A549 (cell line): ENCODE data around the gene KCNMA1. TPM values are rescaled to one million over a fixed set of nuclear protein-coding genes. Genes with fewer than 3 reads are reported as not detected.

Experiments
- ATAC-seq, 2 experiments: fragments of 200-7000 bp in 1 of 2; fragments of >200 bp in 1 of 2; cut with Nextera tagmentation in 1 of 2; cut with Tn5 transposase in 1 of 2; 3 replicates each; pipeline versions ENCODE4 v1.8.0 to v1.9.1; 2018 to 2020; ENCODE audit warnings: mild to moderate bottlenecking in 1 of 2, moderate library complexity in 1 of 2
- CTCF ChIA-PET: fragments of 300-600 bp; sonication (Branson Sonifier 250); formaldehyde crosslinking; extraction: SDS; loops from one replicate; lab custom pipeline; 2021; ENCODE audit warnings: antibody characterized with exemption, inconsistent platforms; lab: Yijun Ruan, JAX
- POLR2A ChIA-PET: fragments of 350-600 bp; formaldehyde crosslinking; extraction: SDS; loops from one replicate; lab custom pipeline; 2021; ENCODE audit warnings: antibody characterized with exemption, inconsistent platforms; lab: Yijun Ruan, JAX
- DNase-seq, 2 experiments: peaks; one replicate each; pipeline versions ENCODE4 v3.0.0 to v3.0.0-alpha.2; 2011 to 2016; ENCODE audit warnings: low read depth in 1 of 2, low spot score in 1 of 2
- FAIRE-seq: peaks from 2 replicates; lab custom pipeline; 2011; peaks lifted over from hg19 to GRCh38; lab: Jason Lieb, UNC
- H3K27ac ChIP-seq, 2 experiments: fragments of >200 bp; sonication (Bioruptor Twin); formaldehyde crosslinking; 3 replicates each; pipeline ENCODE4 v1.5.1; 2016 to 2017
- H3K4me1 ChIP-seq: fragments of >200 bp; sonication (Bioruptor Twin); formaldehyde crosslinking; 3 replicates; pipeline ENCODE4 v1.6.1; 2016
- H3K4me2 ChIP-seq: fragments of >200 bp; sonication (Bioruptor Twin); formaldehyde crosslinking; 3 replicates; pipeline ENCODE4 v1.6.1; 2016
- H3K4me3 ChIP-seq: fragments of >200 bp; sonication (Bioruptor Twin); formaldehyde crosslinking; 3 replicates; pipeline ENCODE4 v1.5.1; 2016
- H3K9me3 ChIP-seq: fragments of >200 bp; sonication (Bioruptor Twin); formaldehyde crosslinking; 3 replicates; pipeline ENCODE4 v1.6.1; 2016
- CBX2 ChIP-seq: fragments of 200-600 bp; sonication (generic); IDR thresholded peaks from 2 replicates; pipeline ENCODE4 v1.6.1; 2016; ENCODE audit warnings: low read depth, mild to moderate bottlenecking, borderline replicate concordance
- CHD4 ChIP-seq: fragments of 200-600 bp; sonication (generic); IDR thresholded peaks from 2 replicates; pipeline ENCODE4 v1.6.1; 2016; ENCODE audit warnings: antibody characterized with exemption, mild to moderate bottlenecking, borderline replicate concordance
- EHF ChIP-seq: fragments of 250-450 bp; sonication (Bioruptor Pico); IDR thresholded peaks from 2 replicates; pipeline ENCODE4 v1.5.0; 2020; ENCODE audit warnings: mild to moderate bottlenecking
- EP300 ChIP-seq, 2 experiments: fragments of >200 bp; sonication (Bioruptor Twin); formaldehyde crosslinking; IDR thresholded peaks; 2 replicates in 1 of 2; 3 replicates in 1 of 2; pipeline ENCODE4 v1.6.1; 2016 to 2017
- JUN ChIP-seq, 2 experiments: fragments of >200 bp; sonication (Bioruptor Twin); formaldehyde crosslinking; IDR thresholded peaks; 2 replicates in 1 of 2; 3 replicates in 1 of 2; pipeline ENCODE4 v1.6.1; 2016 to 2017
- KDM1A ChIP-seq: fragments of 200-600 bp; sonication (generic); IDR thresholded peaks from 2 replicates; pipeline ENCODE4 v1.6.1; 2016; ENCODE audit warnings: low read depth, mild to moderate bottlenecking
- KDM5A ChIP-seq: fragments of 200-600 bp; sonication (generic); IDR thresholded peaks from 2 replicates; pipeline ENCODE4 v1.6.1; 2016; ENCODE audit warnings: antibody characterized with exemption, mild to moderate bottlenecking
- MAFK ChIP-seq: fragments of 450-650 bp; IDR thresholded peaks from 2 replicates; pipeline ENCODE4 v1.6.1; 2014; ENCODE audit not compliant: partially characterized antibody
- NPAS2 ChIP-seq: fragments of 250-450 bp; sonication (Bioruptor Pico); IDR thresholded peaks from 2 replicates; pipeline ENCODE4 v1.8.0; 2022; ENCODE audit warnings: mild to moderate bottlenecking, moderate library complexity, borderline replicate concordance
- NR3C1 ChIP-seq: fragments of >200 bp; sonication (Bioruptor Twin); formaldehyde crosslinking; IDR thresholded peaks from 3 replicates; pipeline ENCODE4 v1.6.1; 2017
- RFX5 ChIP-seq: fragments of 450-650 bp; IDR thresholded peaks from 2 replicates; pipeline ENCODE4 v1.7.1; 2014; ENCODE audit warnings: antibody characterized with exemption, mild to moderate bottlenecking, moderate library complexity
- TFCP2L1 ChIP-seq: fragments of 250-450 bp; sonication (Bioruptor Pico); IDR thresholded peaks from 2 replicates; pipeline ENCODE4 v1.5.0; 2021; ENCODE audit warnings: mild to moderate bottlenecking
- ZNF302 ChIP-seq: fragments of 250-450 bp; sonication (Bioruptor Pico); IDR thresholded peaks from 2 replicates; pipeline ENCODE4 v1.9.0; 2021; ENCODE audit warnings: inconsistent platforms, mild to moderate bottlenecking, moderate library complexity
- ZSCAN20 ChIP-seq: fragments of 250-450 bp; sonication (Bioruptor Pico); IDR thresholded peaks from 2 replicates; pipeline ENCODE4 v1.8.0; 2022; ENCODE audit warnings: mild to moderate bottlenecking, moderate library complexity
- WGBS: methylation state at CpG from one replicate; pipeline ENCODE4 v1.1.6; 2017; ENCODE audit errors: missing lambda C conversion rate; 5-methylcytosine and 5-hydroxymethylcytosine counted together
- polyA plus RNA-seq, 4 experiments: library from polyadenylated mRNA; depleted of rRNA in 3 of 4; stranded (reverse); fragments of >200 nt; fragmentation: RNase III in 1 of 4; extraction: RNeasy Plus Mini Kit Qiagen cat#74134 plus additional on column Dnase treatment in 1 of 4; gene quantifications; 2 replicates in 3 of 4; 3 replicates in 1 of 4; pipeline ENCODE4 v1.2.3, GENCODE V29; 2011 to 2017
- TF ChIP-seq, protein P1 (sequence below): IDR thresholded peaks from 2 replicates; pipeline ENCODE4 v1.6.1; 2012; ENCODE audit warnings: low read depth, borderline replicate concordance
- TF ChIP-seq, protein P2 (sequence below): fragments of 250-450 bp; sonication (Bioruptor Pico); IDR thresholded peaks from 2 replicates; pipeline ENCODE4 v1.5.0; 2020; ENCODE audit warnings: low read depth, mild to moderate bottlenecking, moderate library complexity
- TF ChIP-seq, protein P3 (sequence below): fragments of 250-450 bp; sonication (Bioruptor Pico); IDR thresholded peaks from 2 replicates; pipeline ENCODE4 v1.5.0; 2021; ENCODE audit warnings: mild to moderate bottlenecking, moderate library complexity, borderline replicate concordance
- TF ChIP-seq, protein P4 (sequence below): IDR thresholded peaks from 2 replicates; pipeline ENCODE4 v1.6.1; 2012
- TF ChIP-seq, protein P5 (sequence below): fragments of 450-650 bp; IDR thresholded peaks from 2 replicates; pipeline ENCODE4 v1.6.1; 2014; ENCODE audit warnings: antibody characterized with exemption
- TF ChIP-seq, protein P6 (sequence below): fragments of >200 bp; sonication (Bioruptor Twin); formaldehyde crosslinking; IDR thresholded peaks from 3 replicates; pipeline ENCODE4 v1.6.1; 2016

KCNMA1 gene
- polyA plus RNA-seq, 2 of the 4 experiments (the other 2 are of a cell fraction), result 14.9 to 30.6 TPM

DNA sequence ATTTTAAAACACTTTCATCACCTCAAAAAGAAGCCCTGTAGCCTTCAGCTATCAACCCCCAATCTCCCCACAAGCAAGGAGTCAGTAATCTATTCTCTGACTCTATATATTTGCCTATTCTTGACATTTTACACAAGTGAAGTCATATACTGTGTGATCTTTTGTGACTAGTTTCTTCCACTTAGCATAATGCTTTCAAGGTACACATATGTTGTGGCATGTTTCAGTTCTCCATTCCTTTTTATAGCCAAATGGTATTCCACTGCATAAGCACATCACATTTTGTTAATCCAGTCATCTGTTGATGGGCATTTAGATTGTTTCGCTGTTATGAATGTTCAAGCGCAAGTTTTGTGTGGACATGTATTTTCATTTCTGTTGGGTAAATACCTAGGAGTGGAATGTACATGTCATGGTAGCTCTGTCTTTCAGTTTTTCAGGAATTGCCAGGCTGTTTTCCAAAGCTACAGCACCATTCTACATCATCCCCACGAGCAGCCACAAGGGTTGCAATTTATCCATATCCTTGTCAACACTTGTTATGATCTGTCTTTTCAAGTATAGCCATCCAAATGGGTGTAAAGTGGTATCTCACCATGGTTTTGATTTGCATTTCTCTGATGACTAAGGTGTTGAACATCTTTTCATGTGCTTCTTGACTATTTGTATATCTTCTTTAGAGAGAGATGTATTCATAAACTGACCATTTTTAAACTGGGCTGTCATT, 405.6 kb downstream of the KCNMA1 start:
- H3K27ac ChIP-seq, result no peak overlapping the region
- H3K4me3 ChIP-seq, result no peak overlapping the region
- no peaks in the 10 kb centered on the region for H3K9me3 ChIP-seq
- TF ChIP-seq, protein P1, sequence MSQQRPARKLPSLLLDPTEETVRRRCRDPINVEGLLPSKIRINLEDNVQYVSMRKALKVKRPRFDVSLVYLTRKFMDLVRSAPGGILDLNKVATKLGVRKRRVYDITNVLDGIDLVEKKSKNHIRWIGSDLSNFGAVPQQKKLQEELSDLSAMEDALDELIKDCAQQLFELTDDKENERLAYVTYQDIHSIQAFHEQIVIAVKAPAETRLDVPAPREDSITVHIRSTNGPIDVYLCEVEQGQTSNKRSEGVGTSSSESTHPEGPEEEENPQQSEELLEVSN, result no peak
- no peak for TF ChIP-seq ZSCAN20
- TF ChIP-seq, protein P2, sequence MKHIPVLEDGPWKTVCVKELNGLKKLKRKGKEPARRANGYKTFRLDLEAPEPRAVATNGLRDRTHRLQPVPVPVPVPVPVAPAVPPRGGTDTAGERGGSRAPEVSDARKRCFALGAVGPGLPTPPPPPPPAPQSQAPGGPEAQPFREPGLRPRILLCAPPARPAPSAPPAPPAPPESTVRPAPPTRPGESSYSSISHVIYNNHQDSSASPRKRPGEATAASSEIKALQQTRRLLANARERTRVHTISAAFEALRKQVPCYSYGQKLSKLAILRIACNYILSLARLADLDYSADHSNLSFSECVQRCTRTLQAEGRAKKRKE (CRISPR knock-in tag), result no peak
- no peak for TF ChIP-seq KDM1A
- no peak for TF ChIP-seq EHF (CRISPR knock-in tag)
- TF ChIP-seq, protein P3, sequence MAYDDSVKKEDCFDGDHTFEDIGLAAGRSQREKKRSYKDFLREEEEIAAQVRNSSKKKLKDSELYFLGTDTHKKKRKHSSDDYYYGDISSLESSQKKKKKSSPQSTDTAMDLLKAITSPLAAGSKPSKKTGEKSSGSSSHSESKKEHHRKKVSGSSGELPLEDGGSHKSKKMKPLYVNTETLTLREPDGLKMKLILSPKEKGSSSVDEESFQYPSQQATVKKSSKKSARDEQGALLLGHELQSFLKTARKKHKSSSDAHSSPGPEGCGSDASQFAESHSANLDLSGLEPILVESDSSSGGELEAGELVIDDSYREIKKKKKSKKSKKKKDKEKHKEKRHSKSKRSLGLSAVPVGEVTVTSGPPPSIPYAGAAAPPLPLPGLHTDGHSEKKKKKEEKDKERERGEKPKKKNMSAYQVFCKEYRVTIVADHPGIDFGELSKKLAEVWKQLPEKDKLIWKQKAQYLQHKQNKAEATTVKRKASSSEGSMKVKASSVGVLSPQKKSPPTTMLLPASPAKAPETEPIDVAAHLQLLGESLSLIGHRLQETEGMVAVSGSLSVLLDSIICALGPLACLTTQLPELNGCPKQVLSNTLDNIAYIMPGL (CRISPR knock-in tag), result no peak
- no peak for TF ChIP-seq ZNF302 (CRISPR knock-in tag)
- no peak for TF ChIP-seq NR3C1
- TF ChIP-seq JUN (IDR thresholded peaks at IDR 0.05), result no peak
- no peak for TF ChIP-seq NPAS2 (CRISPR knock-in tag)
- no peak for TF ChIP-seq RFX5
- TF ChIP-seq, protein P4, sequence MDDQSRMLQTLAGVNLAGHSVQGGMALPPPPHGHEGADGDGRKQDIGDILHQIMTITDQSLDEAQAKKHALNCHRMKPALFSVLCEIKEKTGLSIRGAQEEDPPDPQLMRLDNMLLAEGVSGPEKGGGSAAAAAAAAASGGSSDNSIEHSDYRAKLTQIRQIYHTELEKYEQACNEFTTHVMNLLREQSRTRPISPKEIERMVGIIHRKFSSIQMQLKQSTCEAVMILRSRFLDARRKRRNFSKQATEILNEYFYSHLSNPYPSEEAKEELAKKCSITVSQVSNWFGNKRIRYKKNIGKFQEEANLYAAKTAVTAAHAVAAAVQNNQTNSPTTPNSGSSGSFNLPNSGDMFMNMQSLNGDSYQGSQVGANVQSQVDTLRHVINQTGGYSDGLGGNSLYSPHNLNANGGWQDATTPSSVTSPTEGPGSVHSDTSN, result no peak
- TF ChIP-seq CHD4, result no peak
- TF ChIP-seq KDM5A, result no peak
- no peak for TF ChIP-seq TFCP2L1 (CRISPR knock-in tag)
- TF ChIP-seq CBX2, result no peak
- TF ChIP-seq, protein P5, sequence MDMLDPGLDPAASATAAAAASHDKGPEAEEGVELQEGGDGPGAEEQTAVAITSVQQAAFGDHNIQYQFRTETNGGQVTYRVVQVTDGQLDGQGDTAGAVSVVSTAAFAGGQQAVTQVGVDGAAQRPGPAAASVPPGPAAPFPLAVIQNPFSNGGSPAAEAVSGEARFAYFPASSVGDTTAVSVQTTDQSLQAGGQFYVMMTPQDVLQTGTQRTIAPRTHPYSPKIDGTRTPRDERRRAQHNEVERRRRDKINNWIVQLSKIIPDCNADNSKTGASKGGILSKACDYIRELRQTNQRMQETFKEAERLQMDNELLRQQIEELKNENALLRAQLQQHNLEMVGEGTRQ, result no peak
- TF ChIP-seq MAFK, result no peak
- TF ChIP-seq, protein P6, sequence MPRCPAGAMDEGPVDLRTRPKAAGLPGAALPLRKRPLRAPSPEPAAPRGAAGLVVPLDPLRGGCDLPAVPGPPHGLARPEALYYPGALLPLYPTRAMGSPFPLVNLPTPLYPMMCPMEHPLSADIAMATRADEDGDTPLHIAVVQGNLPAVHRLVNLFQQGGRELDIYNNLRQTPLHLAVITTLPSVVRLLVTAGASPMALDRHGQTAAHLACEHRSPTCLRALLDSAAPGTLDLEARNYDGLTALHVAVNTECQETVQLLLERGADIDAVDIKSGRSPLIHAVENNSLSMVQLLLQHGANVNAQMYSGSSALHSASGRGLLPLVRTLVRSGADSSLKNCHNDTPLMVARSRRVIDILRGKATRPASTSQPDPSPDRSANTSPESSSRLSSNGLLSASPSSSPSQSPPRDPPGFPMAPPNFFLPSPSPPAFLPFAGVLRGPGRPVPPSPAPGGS, result no peak
- no peak for TF ChIP-seq EP300 (IDR thresholded peaks at IDR 0.05)
- TF ChIP-seq, all 56 proteins: peak for 0
- ChIA-PET POLR2A (no interaction called here), CTCF (interaction anchor here (1.0 to 2.2 kb wide), 3 partner anchors 13 to 289 kb away, joined by 3 to 9 read pairs (median 6); no protein-coding TSS in a partner anchor)
- peaks cover 4% of the 10 kb centered on the region; the same call in 2 of the 3 replicates for H3K4me1 ChIP-seq
- ATAC-seq (no peak), FAIRE-seq (no peak), DNase-seq (no peak)
- H3K4me2 ChIP-seq, result no peak overlapping the region
- 65% methylated on average over 3 of the region's 3 CpGs for WGBS
